GM18505 (cell line): ENCODE measurements around the gene CHST5.
A peak's percentile ranks its signal among the peaks of the same experiment; 100 is the strongest.
"Not testable (repeated sequence)": the region's sequence is repeated elsewhere in the genome, so short reads cannot be mapped to it uniquely, and the experiment has no call there.

Experiments
- ATAC-seq: cut with Tn5 transposase; IDR thresholded peaks from one replicate; pipeline ENCODE4 v1.9.1; 2021; ENCODE audit not compliant: unreplicated experiment
- POLR2A ChIP-seq: IDR thresholded peaks from 4 replicates; pipeline ENCODE4 v1.6.1; 2011; ENCODE audit warnings: borderline replicate concordance; ENCODE audit not compliant: insufficient read depth, insufficient read length; ENCODE audit errors: extremely low read depth

The CHST5 gene

DNA sequence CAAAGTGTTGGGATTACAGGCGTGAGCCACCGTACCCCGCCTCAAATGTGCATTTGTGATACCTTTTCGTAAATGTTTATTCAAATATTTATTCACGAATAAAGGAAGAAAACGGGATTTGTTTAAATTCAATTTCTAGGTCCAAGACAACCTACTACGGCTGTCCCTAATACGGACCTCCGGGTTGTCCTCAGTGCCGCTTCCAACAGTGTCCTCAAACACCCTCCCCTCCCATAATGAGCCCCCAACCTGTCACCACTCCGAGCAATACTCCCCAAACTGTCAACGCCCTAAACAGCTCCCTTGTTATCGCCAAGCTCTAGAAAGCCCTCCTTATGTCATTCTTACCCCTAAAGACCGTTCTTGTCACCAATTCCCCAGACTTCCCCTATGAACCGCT, 29.7 kb upstream of the CHST5 start:
- no peak for ATAC-seq
- no peak for TF ChIP-seq POLR2A

DNA sequence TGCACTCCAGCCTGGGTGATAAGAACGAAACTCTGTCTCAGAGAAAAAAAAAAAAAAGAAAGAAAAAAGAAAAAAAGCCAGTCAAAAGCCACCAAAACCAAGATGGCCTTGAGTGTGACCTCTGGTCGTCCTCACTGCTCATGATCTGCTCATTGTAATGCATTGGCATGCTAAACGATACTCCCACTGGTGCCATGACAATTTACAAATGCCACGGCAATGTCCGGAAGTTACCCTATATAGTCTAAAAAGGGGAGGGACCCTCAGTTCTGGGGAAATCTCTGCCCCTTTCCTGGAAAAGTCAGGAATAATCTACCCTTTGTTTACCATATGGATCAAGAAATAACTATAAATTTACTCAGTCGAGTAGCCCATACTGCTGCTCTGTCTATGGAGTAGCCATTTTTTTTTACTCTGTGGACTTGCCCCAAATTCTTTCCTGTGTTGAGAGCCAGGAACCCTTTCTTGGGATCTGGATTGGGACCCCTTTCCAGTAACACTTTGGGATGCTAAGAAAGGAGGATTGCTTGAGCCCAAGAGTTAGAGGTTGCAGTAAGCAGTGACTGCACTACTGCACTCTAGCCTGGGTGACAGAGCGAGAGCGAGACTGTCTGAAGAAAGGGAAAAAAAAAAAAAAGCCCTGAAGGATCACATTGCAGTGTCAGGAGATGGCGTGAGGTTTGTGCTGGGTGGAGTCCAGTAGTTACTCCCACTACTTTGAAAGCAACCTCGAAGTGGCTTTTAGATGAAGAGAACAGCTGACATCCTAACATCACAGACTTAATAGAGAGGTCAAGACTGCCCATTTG, 23.9 kb upstream of the CHST5 start:
- no peak for TF ChIP-seq POLR2A
- no peak for ATAC-seq

DNA sequence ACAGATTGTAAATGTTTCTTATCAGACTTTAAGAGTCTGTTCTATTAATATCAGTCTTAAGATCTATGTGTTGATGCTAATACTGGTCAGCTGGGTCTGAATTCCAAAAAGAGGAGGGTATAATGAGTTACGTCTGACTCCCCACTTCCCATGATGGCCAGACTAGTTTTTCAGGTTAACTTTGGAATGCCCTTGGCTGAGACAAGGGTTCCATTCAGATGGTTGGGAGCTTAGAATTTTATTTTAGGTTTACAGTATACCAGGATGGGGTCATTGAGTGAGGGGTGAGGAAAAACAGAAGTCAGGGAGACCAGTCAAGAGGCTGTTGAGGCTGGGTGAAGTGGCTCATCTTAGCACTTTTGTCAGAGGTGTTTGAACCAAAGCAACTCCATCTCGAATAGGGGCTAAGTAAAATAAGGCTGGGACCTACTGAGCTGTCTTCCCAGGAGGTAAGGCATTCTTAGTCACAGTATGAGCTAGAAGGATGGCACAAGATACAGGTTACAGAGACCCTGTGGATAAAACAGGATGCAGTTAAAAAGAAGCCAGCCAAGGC, 23.0 kb upstream of the CHST5 start:
- TF ChIP-seq POLR2A: no peak
- ATAC-seq: no peak

DNA sequence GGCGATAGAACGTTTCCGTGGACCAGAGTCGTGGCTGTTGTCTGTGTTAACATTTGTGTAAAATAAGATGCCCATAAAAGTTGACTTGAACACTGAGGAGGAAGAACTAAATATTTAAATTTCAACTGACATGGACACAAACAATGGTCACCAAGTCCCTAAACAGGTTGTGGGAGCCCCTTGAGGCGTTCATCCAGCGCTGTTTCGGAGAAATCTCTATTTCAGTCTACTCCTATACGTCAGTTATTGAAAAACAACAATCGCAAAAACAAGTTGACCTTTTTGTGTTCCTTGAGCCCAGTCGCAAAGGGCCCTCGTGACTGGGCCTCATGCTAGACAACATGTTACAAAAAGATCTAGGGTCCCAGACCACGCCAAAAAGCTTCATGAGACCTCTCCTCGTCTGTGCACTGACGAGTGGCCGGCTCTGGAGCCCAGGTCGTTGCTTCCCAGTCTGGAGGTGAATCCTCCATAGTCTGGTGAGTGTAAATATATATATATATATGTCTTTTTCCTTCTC, 20.6 kb upstream of the CHST5 start:
- no peak for ATAC-seq

DNA sequence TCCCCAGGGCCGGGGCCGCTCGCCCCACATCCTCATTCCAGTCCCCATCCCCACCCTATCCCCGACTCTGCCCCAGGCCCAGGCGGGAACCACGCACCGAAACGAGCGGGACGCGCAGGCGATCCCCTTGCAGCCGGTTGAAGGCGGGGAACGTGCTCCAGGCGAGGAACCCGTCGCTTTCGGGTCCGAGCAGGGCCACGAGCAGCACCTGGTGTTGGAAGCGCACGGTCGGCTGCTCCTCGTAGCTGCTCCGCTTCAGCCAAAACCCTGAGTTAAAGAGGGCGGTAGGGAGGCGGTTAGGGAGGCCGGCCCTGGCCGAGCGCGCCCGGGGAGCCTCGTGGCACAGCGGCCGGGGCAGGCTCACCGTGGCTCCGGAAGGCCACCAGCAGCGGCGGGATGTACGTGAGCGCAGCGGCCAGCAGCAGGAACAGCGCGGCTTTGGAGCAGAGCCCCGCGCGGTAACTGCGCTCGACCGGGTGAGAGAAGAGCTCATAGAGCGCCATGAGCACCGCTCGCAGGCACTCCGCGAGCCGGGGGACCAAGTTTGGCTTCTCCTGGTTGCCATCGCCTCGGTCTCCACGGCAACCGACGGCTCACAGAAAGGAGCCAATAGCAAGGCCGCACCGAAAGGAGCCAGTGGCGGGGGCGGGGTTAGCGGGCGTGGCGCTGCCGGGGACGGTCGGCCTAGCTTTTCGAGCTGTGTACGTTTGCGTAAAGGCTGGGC, 20.0 kb upstream of the CHST5 start, which contains the start of gene TMEM231:
TSS of gene TMEM231 (minus strand) at position 546 of the 724 bp plus-strand sequence. CDS start at position 503, 43 bp downstream.
- peak; percentile 60 for TF ChIP-seq POLR2A
- ATAC-seq: peak; percentile 97

More for the DNA sequence above, 20.6 kb upstream of the CHST5 start:
- no peak for TF ChIP-seq POLR2A

DNA sequence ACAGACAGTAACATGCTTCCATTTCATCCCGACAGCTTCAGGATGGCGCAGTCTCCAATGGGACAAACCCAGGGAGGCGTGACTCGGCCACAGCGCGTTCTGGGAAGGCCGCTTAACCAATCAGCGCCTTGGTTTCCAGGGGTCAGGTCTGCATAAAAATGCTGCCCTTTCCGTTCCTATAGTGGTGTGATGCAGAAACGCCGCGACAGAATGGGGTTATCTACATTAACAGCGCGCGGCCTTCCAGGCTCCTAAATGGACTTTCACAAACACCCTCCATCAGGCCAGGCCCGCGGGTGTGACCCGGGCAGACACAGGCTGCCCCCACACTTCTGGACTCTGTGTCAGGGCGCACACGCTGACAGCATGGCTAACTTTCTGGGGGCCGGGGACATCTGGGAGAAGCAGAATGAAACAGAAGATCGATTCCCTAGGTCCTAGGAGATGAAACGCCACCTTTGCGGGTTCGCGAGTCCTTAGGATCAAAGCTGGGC, 19.4 kb upstream of the CHST5 start:
- ATAC-seq: peak; percentile 24
- TF ChIP-seq POLR2A: peak; percentile 38

DNA sequence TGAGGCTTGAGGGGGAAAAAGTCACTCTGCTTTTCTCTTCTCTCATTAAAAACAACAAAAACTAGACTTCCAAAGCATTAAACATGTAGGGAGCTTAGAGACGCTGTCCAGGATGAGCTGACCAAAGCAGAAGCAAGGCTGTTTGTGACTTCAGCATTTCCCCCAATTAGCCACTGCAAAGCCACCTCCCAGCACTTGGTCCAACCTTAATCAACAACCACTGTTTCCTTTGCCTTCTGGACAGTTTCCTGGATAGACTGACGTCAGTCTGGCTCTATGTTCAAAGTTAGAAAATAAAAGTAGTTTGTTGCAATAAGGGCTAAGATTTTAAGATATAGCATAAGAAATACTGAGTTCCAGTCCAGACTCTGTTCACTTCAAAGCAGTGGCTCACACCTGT, 17.0 kb upstream of the CHST5 start:
- no peak for TF ChIP-seq POLR2A
- ATAC-seq: no peak

DNA sequence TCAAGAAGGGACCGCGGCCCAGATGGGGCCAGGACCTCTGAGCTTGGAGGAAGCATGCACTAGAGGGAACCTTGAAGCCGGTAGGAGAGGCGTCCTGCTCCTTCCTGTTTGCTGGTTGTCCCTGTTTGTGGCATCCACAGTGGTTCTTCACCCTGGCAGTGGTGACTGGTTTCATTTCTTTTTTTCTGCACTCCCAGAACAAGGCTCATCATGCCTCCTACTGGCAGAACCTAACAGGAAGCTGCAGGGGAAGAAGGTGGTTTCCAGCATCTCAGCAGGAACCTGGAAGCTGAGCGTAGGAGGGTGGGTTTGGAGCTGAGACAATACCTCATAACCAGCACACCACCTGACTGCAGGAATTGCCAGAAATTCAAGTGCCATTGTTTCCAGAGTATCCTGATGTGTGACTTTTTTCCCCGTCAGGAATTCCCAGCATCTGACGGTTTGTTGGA, 14.3 kb upstream of the CHST5 start:
- ATAC-seq: peak; percentile 78
- no peak for TF ChIP-seq POLR2A

DNA sequence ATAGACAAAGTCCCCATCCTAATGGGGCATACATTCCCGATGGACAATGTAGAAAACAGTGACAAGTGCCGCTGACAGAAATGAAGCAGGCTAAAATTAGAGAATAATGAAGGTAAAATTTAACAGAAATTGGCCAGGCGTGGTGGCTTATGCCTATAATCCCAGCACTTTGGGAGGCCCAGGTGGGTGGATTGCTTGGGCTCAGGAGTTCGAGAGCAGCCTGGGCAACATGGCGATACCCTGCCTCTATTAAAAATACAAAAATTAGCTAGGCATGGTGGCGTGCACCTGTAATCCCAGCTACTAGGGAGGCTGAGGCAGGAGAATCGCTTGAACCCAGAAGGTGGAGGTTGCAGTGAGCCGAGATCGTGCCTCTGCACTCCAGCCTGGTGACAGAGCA, 12.5 kb upstream of the CHST5 start:
- ATAC-seq: not testable (repeated sequence)

DNA sequence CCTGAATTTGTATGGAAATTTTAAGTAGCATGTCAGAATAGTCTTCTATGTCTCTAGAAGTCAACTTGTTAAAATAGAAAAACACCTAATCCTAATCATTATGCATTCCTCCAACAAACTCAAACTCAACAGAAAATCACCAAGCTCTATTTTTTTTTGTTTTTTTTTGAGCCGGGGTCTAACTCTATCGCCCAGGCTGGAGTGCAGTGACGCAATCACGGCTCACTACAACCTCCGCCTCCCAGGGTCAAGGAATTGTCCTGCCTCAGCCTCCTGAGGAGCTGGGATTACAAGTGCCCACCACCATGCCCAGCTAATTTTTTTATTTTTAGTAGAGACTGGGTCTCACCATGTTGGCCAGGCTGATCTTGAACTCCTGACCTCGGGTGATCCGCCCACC, 10.4 kb upstream of the CHST5 start:
- no peak for ATAC-seq
- TF ChIP-seq POLR2A: no peak

DNA sequence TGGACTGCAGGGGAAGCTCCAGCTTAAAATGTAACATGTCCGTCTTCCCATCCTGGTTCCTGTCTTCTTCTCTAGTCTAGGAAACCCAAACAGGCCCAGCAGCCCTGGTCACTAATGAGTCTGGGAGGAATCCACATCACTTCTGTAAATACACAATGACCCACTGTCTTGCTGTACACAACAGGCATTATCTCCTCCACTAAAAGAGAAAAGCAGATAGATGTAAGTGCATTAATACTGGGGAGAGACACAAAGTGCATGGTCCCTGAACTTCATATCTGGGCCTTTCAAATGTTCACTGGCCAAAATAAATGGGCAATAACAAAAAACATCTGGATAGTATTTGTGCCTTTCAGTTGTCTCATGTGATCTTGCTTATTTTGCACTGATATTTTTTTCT, 10.0 kb upstream of the CHST5 start:
- not testable (repeated sequence) for ATAC-seq

DNA sequence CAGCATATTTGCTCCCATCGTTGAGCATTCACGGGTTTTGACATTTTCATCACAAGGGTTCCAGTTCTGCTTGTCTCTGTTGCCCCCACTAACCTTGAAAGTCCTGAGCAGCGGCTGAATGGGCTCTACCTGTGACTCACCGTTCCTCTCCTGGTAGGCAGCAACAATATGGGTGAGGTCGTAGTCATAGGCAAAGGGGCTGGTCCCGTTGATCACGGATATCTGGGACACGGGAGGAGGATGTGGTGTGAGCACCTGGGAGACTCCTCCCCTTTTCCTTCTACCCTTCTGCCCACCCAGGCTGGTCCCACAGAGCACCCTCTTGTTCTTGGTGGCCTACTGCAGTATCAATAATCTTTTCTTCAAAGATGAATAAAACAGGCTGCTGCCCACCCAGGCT, 6.6 kb upstream of the CHST5 start:
- ATAC-seq: not testable (repeated sequence)

DNA sequence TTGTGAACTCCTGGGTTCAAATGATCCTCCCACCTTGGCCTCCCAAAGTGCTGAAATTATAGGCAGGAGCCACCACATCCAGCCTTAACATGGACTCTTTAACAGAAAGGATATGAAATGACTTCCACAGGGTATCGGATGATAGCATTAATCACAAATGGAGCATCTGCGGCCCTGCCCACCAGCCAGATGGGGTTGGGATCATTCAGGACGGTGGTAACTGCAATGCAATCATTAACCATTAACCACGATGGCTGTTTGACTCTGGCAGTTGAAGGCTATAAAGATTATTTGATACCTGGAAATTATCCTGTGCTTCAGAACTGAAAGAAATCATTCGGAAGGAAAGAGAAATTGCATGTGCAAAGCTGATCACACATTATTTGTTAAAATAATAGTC, 5.3 kb upstream of the CHST5 start:
- no peak for ATAC-seq
- TF ChIP-seq POLR2A: no peak

DNA sequence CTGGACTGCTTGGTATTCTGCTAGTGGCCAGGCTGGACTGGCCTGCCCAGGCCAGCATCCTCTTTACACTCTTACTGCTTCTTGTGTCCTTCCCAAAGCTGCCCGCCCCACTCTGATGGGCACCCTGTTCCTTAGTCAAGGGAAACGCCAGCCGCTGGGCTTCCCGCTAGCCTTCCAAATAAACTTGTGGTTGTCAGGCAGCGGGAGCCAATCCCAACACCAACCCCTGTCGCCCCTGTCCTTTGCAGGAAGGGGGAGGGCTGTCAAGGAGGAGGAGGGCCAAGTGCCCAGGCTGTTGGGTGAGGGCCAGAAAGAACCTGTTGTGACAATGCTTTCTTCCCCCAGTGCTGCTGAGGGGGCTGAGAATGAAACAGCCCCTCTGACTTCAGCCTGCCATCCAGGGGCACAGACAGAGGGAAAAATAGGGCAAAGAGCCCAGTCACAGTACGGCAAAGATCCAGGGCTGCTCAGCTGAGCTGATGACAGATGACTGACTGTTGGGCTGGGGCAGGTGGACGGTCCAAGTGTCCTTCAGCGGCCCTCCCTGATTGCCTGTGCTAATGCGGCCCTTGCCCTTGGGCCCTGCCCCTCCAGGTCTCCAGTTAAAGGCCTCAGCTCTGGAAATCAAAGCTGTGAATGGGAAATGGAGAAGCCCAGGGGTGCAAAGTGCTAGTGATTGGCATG, 3.1 kb upstream of the CHST5 start:
- not testable (repeated sequence) for ATAC-seq
